K562 (cell line): ENCODE results near the gene AP1S3.

Experiments
- HNRNPL ChIP-seq: fragments of 200-400 bp; formaldehyde crosslinking; IDR thresholded peaks from 2 replicates; pipeline ENCODE4 v1.6.1; 2017; ENCODE audit warnings: low read depth, mild to moderate bottlenecking, low read length
- PTTG1 ChIP-seq: fragments of 450-650 bp; IDR thresholded peaks from 2 replicates; pipeline ENCODE4 v1.6.1; 2016; ENCODE audit warnings: low read depth, mild to moderate bottlenecking, missing genetic modification characterization, missing compliant biosample characterization
- SFPQ ChIP-seq: fragments of 200-400 bp; formaldehyde crosslinking; IDR thresholded peaks from 2 replicates; pipeline ENCODE4 v1.6.1; 2017; ENCODE audit warnings: mild to moderate bottlenecking, low read depth, low read length, moderate library complexity
- ZNF76 ChIP-seq: fragments of 250-450 bp; sonication (Bioruptor Pico); IDR thresholded peaks from 2 replicates; pipeline ENCODE4 v1.4.0; 2020; ENCODE audit warnings: mild to moderate bottlenecking, moderate library complexity, borderline replicate concordance
- TF ChIP-seq, protein P1 (sequence below): fragments of 450-650 bp; IDR thresholded peaks from 2 replicates; pipeline ENCODE4 v1.6.1; 2018; ENCODE audit warnings: mild to moderate bottlenecking, low read depth; ENCODE audit not compliant: partially characterized antibody

- no peak for TF ChIP-seq PTTG1 (tag)
- no peak for TF ChIP-seq ZNF76 (CRISPR knock-in tag)
- TF ChIP-seq HNRNPL = no peak
- no peak for TF ChIP-seq SFPQ
- TF ChIP-seq, protein P1, sequence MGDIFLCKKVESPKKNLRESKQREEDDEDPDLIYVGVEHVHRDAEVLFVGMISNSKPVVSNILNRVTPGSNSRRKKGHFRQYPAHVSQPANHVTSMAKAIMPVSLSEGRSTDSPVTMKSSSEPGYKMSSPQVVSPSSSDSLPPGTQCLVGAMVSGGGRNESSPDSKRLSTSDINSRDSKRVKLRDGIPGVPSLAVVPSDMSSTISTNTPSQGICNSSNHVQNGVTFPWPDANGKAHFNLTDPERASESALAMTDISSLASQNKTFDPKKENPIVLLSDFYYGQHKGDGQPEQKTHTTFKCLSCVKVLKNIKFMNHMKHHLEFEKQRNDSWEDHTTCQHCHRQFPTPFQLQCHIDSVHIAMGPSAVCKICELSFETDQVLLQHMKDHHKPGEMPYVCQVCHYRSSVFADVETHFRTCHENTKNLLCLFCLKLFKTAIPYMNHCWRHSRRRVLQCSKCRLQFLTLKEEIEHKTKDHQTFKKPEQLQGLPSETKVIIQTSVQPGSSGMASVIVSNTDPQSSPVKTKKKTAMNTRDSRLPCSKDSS = no peak
These were observed 89.9 kb downstream of the AP1S3 start for GRCh38 chr2:223747392-223748042.
